ENCODE data around the gene ACVR1.

DNA sequence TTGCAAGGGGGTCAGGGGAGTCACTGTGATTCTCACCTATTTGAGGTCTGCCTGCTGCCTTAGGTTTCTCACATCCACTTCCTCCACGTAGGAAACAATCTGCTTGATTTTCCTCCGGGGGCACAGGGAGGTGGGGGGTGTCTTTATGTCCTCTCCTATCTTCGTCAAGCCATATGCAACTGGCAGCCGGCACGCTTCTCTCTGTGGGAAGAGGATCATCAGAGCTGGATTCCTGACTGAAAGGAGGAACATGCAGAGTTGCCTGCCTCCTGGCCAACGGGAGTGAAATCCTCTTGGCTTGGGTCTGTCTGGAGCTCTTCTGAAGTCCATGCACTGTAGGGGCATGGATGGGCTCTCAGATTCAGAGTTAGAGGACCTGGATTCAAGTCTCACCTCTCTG lies 43.1 kb upstream of the ACVR1 start:
- TF ChIP-seq, protein P1, sequence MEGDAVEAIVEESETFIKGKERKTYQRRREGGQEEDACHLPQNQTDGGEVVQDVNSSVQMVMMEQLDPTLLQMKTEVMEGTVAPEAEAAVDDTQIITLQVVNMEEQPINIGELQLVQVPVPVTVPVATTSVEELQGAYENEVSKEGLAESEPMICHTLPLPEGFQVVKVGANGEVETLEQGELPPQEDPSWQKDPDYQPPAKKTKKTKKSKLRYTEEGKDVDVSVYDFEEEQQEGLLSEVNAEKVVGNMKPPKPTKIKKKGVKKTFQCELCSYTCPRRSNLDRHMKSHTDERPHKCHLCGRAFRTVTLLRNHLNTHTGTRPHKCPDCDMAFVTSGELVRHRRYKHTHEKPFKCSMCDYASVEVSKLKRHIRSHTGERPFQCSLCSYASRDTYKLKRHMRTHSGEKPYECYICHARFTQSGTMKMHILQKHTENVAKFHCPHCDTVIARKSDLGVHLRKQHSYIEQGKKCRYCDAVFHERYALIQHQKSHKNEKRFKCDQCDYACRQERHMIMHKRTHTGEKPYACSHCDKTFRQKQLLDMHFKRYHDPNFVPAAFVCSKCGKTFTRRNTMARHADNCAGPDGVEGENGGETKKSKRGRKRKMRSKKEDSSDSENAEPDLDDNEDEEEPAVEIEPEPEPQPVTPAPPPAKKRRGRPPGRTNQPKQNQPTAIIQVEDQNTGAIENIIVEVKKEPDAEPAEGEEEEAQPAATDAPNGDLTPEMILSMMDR (IDR thresholded peaks at IDR 0.05; ENCODE audit: low read depth, low read length, poor library complexity, severe bottlenecking), result no peak
- TF ChIP-seq EZH2phosphoT487 (IDR thresholded peaks at IDR 0.05; ENCODE audit: borderline replicate concordance, low read length), result no peak
